GM18508 (cell line): Measurements from ENCODE around the gene GSTCD.
"Not testable (repeated sequence)": the region's sequence is repeated elsewhere in the genome, so short reads cannot be mapped to it uniquely, and the experiment has no call there.

ENCODE experiments used
- ATAC-seq: cut with Tn5 transposase; IDR thresholded peaks from one replicate; pipeline ENCODE4 v1.9.1; 2021; ENCODE audit warnings: moderate number of reproducible peaks; ENCODE audit not compliant: insufficient read depth, unreplicated experiment

Gene GSTCD

GRCh38 chr4:105786748-105787147 is 78.2 kb downstream of the GSTCD start:
- no peak for ATAC-seq

DNA sequence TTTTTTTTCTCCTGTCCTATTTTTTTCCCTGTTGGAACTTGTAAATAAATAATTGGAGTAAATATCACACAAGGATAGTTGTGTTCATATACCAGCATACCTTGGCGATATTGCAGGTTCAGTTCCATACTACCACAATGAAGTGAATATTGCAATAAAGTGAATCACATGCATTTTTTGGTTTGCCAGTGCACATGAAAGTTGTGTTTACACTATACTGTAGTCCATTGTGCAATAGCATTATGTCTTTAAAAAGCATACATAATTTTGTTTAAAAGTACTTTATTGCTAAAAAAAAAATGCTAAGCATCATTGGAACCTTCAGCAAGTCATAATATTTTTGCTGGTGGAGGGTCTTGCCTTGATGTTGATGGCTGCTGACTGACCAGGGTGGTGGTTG is 88.6 kb downstream of the GSTCD start:
- ATAC-seq = no peak

DNA sequence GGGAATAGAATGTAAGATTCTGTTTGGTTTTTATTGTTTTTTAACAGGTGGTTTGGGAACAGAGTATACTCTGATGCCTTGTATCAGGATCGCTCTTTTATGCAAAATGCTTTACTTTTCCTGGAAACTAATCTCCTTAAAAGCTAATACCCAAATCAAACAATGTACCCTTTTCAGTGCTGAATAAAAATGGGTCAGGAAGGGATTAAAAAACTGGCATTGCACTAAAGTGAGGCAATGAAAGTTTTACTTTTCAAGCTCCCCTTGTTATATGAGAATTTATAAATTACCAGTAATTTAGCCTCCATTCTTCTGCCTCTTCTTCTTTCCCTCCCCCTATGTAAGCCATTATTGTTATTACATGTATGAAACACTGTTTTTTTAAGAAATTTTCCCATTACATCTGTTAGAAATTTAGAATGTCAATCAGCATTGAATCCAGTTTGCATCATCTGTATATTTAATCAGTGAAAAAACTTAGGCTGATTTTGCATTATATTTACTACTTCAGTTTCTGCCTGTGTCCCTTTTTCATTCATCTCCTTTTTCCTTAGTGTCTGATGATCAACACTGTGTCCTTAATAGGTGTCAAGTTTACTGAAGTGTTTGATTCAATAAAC is 97.0 kb downstream of the GSTCD start:
- no peak for ATAC-seq

DNA sequence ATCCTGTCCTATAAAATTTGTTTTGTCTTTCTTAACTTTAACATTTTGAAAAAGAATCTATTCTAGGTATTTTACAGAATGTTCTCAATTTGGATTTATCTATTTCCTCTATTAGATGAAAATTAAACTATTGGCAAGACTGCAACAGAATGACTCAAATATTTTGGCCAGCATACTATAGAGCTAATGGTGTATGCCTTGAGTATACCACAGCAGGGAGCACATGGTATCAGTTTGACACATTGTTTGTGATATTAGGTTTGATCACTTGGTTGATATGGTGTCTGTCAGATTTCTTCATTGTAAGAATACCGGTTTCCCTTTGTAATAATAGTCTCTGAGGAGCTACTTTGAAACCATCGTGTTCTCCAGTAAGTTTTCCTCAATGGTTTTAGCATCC is 98.9 kb downstream of the GSTCD start:
- ATAC-seq = no peak

DNA sequence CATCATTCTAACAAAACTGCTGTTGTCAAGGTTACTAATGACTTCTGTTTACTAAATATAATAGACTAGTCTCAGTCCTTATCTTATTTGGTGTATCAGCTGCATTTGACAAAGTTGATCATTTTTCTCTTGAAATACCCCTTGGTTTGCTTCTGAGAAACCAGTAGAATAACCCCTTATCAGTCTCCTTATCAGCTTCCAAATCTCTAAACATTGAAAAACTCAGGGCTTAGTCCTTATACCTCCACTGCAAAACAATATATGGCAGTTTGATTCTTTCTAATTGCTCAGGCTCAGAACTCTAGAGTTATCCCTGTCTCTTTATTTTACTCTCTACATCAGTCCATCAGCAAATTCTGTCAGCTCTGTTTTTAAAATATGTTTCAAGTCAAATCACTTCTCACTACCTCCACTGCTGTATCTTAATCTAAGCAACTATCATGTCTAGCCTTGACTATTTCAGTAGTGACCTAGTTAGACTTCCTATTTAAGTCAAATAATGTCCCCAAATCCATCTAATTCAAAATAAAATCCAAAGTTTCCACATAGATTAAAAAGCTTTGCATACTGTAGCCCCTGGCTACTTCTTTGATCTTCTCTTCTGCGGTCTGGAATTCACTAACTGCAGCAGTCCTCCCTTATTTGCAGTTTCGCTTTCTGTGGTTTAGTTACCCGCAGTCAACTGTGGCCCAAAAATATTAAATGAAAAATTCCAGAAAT is 99.6 kb downstream of the GSTCD start:
- ATAC-seq = no peak

DNA sequence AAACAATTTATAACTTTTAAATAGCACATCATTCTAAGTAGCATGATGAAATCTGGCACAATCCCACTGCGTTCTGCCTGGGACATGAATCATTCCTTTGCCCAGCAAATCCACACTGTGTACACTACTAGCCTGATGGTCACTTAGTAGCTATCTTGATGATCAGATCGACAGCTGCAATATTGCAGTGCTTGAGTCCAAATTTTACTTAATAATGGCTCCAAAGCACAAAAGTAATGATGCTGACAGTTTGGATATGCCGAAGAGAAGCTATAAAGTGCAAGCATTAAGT is 100.1 kb downstream of the GSTCD start:
- no peak for ATAC-seq

DNA sequence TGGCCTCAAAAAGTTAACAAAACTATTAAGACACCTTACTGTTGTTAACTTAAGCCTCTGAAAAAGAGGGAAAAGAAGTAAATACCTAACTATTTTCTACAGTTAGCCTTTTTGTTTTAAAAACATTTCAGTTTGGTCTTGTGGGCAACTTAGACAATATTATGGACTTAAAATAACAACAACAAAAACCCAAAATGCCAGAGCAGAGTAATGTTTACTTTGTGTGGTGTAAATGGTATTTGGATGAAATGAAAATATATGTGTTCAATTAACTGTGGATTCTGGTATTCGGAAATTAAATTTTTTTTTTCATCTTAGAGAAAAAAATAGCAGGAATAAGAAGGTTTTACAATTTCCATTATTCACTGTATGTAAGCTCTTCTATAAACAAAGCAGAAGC is 107.1 kb downstream of the GSTCD start:
- ATAC-seq = no peak

DNA sequence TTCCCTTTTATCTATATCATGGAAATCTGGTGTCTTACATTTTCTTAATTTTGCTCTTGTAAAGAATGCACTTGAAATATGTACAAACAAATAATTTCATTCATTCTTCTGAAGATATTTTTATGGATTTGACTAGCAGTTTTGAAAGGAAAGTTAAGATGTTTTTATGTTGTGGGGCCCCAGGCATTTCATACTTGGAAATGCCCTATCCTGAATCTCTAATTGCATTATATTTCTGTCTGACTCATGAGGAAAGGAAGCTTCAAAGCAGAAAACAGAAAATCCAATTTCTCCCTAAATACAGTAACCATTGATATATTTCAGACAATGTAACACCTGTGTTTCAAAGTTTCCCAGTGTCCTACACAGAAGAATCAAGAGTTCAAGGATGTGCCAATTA is 113.5 kb downstream of the GSTCD start:
- ATAC-seq = no peak

GRCh38 chr4:105828074-105828473 is 119.5 kb downstream of the GSTCD start:
- ATAC-seq = no peak

DNA sequence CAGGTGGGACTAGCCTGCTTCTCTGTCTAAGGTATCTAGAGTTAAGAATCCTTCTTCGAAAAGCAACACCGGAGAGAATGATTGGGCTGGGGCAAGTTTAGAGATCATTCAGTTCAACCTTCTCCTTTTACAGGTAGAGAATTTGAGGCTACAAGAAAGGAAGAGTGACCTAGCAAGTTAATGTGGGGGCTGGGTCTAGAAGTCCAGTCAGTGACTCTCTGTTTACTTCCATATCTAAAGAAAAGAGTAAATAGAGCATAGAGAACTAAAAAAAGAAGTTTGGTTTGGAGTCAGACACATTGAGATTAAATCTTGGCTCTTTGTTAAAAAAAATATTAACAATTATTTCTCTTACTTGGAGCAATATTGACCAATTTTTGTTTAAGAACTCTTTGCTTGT is 122.6 kb downstream of the GSTCD start:
- no peak for ATAC-seq

DNA sequence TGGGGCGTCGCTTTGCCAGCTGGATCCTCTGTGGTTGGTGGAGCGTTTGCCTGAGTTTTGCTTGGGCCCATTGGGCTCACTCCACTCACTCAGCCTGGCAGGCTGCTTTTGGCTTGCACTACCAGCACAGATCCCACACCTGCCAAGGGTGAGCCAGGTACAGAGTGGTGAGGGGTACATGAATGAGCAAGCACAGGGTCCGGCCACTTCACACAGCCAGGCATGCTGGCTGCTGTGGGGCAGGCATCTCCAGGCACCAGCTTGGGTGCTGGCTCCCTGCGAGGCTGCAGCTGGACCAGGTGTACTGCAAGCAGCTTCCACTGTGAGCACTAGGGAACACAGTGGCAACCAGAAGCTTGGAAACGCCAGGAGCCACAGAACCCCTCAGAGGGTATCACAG is 126.6 kb downstream of the GSTCD start:
- ATAC-seq = no peak

DNA sequence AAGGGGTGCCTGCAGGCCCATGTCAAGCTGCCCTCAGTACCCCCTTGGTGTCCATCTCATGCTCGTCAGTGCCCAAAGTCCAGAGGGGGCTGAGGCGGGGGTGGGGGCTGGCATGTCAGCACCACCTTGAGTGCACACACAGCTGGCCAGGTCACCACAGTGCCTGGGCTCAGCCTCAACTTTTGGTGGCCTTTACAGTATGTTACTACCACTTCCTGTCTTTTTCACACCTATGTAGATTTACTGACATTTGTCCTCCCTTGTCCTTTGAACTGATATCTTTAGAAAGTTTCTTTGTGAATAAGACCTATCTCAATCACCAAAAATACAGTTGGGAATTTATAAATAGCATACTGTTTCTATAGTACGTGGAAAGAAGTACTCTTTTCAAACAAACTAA is 128.0 kb downstream of the GSTCD start:
- ATAC-seq = no peak

- no peak for ATAC-seq
Observed at GRCh38 chr4:105837037-105837436, 128.5 kb downstream of the GSTCD start.

DNA sequence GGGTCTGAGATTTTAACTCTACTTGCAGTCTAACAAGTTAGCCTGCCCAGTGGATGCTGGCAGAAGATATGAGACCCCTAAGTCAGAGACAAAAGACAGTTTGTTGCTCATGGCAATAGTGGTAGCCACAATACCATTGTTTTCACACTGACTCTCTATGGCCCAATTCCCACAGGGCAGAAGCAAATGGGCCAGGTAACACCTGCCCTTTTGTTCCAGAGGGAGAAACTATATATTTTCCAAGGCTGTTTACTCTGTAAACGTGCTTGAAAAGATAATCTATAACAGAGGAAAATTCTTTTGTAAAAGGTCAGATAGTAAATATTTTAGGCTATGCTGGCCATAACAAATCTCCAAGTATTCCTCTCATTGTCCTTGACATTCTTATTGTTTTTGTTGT is 129.5 kb downstream of the GSTCD start:
- ATAC-seq = no peak

DNA sequence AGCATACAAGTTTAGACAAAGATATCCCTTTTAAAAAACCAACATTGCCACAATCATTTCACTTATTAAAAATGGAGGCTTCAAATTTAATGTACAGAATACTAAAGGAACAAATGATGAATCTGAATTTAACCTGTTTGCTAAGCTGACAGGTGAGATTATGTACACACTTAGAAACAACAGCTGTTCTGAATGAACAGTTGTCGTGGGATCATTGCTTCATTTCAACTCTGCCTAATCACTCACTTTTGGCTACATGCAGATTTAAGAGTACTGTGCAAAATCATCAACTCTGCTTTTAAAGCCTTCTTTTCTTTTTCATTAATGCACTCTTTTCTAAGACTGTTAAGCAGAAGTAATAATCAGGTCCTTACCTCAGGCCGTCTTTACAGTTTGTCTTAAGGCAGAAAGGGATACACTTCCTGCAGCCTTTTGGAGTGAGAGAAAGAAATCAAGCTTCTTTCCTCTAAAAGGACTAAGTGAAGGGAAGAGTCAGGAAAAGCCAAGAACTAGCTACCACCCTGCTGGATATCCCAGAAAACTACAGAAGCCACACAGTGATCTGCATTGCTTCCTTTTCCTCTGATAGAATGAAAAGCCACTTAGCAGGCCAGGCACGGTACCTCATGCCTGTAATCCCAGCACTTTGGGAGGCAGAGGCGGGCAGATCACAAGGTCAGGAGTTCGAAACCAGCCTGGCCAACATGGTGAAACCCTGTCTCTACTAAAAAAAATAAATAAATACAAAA is 132.0 kb downstream of the GSTCD start:
- no peak for ATAC-seq

GRCh38 chr4:105843941-105844340 is 135.4 kb downstream of the GSTCD start:
- ATAC-seq = no peak

DNA sequence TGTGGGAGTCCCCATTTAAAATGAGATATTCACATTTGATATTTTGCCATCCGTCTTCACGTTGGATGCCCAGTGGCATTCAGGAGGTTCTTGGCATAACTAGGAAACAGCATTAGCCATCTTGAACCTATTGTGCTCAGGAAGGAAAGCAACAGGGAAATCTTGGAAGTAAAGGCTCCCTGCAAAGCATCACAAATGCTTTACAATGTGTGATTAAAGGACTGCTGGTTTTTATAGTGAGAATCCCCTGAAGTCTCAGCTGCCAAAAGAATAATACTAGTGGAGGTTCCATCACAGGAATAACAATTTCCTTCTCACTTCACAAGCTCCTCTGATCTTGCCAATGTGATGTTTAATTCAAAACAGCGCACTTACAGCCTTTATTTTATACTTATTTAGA is 137.0 kb downstream of the GSTCD start:
- ATAC-seq = no peak

DNA sequence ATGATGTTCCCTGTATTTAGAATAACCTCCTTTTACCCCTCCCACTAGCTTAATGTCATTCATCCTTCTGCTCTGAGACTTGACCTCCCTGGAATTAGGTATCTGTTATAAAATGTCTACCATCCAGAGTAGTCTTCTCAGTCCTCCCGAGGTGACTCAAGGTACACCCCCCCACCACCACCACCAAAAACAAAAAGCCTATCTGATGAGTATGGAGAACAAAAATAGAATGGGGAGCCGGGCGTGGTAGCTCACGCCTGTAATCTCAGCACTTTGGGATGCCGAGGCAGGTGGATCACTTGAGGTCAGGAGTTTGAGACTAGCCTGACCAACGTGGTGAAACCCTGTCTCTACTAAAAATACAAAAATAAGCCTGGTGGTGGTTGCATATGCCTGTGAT is 139.8 kb downstream of the GSTCD start:
- not testable (repeated sequence) for ATAC-seq

GRCh38 chr4:105851196-105851595 is 142.6 kb downstream of the GSTCD start:
- ATAC-seq = no peak

DNA sequence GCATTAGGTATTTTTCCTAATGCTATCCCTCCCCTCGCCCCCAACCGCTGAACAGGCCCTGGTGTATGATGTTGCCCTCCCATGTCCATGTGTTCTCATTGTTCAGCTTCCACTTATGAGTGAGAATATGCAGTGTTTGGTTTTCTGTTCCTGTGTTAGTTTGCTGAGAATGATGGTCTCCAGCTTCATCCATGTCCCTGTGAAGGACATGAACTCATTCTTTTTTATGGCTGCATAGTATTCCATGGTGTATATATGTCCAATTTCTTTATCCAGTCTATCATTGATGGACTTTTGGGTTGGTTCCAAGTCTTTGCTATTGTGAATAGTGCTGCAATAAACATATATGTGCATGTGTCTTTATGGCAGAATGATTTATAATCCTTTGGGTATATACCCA is 143.6 kb downstream of the GSTCD start:
- not testable (repeated sequence) for ATAC-seq

DNA sequence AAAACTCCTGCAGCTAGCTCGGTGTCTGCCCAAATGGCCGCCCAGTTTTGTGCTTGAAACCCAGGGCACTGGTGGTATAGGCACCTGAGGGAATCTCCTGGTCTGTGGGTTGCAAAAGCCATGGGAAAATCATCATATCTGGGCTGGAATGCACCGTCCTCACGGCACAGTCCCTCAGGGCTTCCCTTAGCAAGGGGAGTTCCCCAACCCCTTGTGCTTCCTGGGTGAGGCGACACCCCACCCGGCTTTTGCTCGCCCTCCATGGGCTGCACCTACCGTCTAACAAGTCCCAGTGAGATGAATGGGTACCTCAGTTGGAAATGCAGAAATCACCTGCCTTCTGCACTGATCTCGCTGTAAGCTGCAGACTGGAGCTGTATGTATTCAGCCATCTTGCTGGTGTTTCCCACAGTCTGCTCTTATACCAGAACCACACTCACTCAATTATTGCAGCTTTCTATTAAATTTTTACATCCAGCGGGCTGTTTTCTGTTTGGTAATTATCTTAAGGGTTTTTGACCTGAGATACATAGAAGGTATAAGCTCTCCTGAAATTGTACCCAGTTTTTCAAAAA is 150.0 kb downstream of the GSTCD start:
- ATAC-seq = no peak
